Upper lobe of left lung (tissue), 4 donors: ENCODE measurements around the gene PTPRA.
"Not testable (repeated sequence)": the region's sequence is repeated elsewhere in the genome, so short reads cannot be mapped to it uniquely, and the experiment has no call there.

Source experiments
- POLR2A ChIP-seq, 4 donors: fragments of 450-650 bp; IDR thresholded peaks; one replicate each; pipeline ENCODE4 v1.5.1; 2016 to 2017; ENCODE audit warnings: antibody characterized with exemption in 4 of 4, mild to moderate bottlenecking in 2 of 4
- POLR2AphosphoS5 ChIP-seq, 2 donors: sonication (generic); formaldehyde crosslinking; IDR thresholded peaks; one replicate each; pipeline ENCODE4 v1.5.1; 2017; ENCODE audit warnings: antibody characterized with exemption in 2 of 2
- TF ChIP-seq, protein P1 (sequence below), 6 experiments: fragments of 450-650 bp in 4 of 6; fragments of 200-600 bp in 2 of 6; sonication (generic) in 2 of 6; IDR thresholded peaks; one replicate each; pipeline ENCODE4 v1.5.1; 2016 to 2019; ENCODE audit warnings: antibody characterized with exemption in 6 of 6

DNA sequence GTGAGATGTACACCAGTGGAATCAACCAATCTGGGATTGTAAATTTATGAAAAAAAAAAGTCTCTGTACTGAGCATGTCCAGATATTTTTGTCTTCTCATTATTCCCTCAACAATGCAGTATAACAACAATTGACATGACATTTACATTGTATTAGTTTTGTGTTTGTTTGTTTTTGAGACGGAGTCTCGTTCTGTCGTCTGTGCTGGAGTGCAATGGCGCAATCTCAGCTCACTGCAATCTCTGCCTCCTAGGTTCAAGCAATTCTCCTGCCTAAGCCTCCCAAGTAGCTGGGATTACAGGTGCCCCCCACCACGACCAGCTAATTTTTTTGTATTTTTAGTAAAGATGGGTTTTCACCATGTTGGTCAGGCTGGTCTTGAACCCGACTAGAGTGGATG lies 202.0 kb downstream of the PTPRA start:
- not testable (repeated sequence) for TF ChIP-seq POLR2A, POLR2AphosphoS5 (IDR thresholded peaks at IDR 0.05)
- TF ChIP-seq, protein P1, sequence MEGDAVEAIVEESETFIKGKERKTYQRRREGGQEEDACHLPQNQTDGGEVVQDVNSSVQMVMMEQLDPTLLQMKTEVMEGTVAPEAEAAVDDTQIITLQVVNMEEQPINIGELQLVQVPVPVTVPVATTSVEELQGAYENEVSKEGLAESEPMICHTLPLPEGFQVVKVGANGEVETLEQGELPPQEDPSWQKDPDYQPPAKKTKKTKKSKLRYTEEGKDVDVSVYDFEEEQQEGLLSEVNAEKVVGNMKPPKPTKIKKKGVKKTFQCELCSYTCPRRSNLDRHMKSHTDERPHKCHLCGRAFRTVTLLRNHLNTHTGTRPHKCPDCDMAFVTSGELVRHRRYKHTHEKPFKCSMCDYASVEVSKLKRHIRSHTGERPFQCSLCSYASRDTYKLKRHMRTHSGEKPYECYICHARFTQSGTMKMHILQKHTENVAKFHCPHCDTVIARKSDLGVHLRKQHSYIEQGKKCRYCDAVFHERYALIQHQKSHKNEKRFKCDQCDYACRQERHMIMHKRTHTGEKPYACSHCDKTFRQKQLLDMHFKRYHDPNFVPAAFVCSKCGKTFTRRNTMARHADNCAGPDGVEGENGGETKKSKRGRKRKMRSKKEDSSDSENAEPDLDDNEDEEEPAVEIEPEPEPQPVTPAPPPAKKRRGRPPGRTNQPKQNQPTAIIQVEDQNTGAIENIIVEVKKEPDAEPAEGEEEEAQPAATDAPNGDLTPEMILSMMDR (IDR thresholded peaks at IDR 0.05): not testable (repeated sequence)
